ENCODE measurements around the gene ARL4D.

The ARL4D gene

DNA sequence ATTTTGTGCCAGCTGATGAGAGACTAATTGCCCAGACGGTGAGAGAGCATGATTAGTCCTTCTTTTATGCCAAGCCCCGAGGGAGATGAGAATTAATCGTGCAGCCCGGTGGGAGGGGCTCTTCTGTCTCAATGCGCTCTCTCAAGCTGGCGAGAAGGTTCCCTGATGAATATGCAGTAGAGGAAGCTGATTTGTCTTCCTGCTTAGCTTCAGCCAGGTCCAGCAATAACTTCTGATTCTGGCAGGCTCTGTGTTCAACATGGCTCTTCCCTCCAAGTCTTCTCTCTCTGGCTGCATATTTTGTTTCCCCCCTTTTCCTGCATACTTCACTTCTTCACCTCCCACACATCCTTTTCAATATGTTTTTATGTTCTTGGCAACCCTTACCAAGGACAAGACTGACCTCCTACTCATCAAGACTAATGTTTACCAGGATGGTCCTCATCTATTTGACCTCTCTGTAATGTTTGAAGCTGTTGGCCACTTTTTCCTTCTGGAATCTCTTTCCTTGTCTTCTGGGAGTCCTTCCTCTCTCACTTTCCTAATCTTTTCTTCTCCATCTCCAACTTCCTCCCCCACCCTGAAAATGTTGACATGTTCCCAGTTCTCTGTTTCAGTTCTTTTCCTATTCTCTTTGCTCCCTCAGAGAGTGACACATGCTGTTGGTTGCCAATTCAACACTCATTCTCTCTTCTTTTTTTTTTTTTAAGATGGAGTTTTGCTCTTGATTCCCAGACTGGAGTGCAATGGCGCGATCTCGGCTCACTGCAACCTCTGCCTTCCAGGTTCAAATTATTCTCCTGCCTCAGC lies 33.1 kb downstream of the ARL4D start:
- no peak for DNase-seq

DNA sequence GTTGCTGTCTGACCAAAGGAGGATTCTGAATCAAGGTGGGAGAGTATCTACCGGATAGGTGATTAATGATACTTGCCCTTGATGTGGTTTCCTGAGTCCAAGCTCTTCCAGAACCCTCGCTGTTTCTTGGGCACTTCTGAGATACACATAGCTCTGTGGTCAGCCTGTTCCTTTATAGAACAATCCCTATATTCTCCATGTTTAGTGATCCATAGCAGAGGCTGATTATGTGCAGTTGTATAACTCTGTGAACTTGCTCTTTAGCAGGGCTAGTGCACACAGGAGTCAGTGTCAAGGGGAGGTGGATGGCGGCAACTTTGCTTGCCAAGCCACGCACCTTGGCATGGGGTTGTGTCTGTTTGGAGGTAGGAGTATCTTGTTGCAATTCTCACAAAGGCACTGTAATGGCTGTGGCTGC lies 36.1 kb downstream of the ARL4D start:
- DNase-seq = no peak

DNA sequence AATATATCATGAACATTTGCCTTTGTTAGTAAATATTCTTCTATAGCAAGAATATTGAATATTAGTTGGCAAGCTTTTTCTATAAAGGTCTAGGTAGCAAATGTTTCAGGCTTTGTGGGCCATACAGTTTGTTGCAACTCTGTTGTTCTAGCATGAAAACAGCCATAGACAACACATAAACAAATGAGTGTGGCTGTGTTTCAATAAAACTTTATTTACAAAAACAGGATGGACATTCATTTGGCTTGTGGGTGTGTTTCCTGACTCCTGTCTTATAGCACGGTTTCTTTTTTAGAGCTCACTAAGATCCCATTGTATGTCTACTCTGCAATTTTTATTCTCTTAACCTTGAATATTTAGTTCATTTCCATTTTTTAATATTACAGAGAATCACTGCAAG lies 39.0 kb downstream of the ARL4D start:
- DNase-seq = no peak

DNA sequence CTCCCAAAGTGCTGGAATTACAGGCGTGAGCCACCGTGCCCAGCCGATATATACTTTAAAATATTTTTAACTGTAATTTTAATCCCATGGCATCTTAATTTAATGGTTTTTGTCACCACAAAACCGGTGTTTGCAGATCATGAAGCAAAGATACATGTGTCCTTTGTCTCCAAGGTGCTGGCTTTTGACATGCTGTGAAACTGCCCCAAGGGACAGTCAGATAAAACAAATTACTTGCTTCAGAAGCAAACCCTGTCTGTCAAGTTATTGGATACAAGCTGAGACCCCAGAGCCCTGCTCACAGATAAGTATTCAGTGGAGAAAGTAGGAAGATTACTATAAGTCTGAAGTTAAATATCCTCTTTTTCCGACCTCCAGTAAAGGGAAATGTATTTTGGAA lies 39.8 kb downstream of the ARL4D start:
- no peak for DNase-seq

DNA sequence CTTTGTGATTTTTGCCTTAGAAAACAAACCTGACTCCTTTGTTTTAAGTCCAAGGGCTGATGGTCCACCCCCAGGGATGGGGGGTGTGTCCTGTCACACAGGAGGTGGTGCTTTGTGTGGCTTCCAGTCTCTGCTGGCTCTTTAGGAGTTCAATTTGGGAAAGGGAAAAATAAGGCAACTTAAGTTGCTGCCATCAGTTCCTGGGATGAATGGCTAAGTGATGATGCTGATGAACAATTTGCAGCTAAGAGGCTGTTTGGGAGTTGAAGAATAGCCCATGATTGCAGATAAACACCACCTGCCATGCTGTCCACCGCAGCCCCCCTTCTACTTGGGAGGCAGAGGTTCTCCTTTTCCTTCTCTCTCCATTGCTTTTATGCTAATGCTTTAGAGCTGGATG lies 40.2 kb downstream of the ARL4D start:
- no peak for DNase-seq

DNA sequence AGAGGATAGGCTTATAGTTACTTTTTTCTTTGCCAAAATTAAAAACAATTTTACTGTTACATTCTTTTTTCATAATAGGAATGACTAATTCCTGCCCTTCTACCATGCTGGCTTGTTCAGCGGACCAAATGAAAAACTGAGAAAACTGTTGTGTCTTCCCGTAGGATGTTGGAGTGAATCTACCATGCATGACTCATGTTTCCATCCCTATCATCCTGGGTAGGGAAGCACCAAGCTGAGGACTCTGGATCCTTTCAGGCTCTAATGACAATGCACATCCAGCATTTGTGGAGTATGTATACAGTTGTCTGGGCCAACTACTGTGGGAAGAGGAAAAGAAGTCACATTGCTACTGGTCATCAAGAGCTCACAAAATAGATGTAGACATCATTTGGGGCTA lies 43.9 kb downstream of the ARL4D start:
- no peak for DNase-seq

DNA sequence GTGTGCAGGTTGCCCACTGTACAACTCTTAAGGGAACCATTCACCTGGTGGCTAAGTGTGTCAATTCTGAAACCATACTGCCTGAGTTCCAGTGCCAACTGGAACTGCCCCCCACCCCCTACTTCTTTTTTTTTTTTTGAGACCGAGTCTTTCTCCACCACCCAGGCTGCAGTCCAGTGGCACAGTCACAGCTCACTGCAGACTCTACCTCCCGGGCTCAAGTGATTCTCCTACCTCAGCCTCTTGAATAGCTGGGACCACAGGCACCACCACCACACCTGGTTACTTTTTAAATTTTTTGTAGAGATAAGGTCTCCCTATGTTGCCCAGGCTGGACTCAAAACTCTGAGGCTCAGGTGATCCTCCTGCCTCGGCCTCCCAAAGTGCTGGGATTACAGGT lies 44.6 kb downstream of the ARL4D start:
- DNase-seq = no peak

DNA sequence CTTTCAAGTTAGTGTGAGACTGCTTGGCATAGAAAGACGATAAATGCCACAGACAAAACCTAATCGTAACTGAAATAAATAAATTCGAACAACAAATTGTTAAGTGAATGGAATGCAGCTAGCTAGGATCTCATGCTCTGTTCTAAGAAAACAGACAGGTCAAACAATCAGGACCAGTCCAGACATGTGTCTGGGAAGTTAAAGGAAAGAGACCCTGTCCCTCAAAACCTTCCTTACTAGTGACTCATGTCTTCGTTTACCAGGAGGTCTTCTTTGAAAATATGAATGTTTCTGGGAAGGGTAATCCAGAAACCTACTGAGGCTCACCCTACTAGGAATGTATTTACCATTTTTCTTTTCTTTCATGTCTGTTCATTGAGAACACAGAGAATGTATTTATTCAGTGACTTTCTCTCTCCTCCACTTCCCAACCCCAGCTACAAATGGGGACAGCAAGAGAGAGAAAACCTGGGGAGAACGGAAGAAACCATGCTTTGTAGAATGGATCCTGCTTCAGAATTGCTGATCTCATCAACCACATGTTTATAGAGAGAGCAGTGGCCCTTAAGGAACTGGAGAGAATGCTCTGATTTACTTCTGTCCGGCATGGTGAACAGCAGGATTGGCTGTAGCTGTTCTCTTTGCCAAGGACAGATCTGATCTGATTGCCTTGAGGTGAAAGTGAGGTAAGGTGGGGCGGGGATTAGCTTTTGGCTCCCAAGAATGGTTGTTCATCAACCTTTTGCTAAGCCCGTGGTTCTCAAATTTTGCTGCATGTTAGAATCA lies 45.6 kb downstream of the ARL4D start:
- no peak for DNase-seq

DNA sequence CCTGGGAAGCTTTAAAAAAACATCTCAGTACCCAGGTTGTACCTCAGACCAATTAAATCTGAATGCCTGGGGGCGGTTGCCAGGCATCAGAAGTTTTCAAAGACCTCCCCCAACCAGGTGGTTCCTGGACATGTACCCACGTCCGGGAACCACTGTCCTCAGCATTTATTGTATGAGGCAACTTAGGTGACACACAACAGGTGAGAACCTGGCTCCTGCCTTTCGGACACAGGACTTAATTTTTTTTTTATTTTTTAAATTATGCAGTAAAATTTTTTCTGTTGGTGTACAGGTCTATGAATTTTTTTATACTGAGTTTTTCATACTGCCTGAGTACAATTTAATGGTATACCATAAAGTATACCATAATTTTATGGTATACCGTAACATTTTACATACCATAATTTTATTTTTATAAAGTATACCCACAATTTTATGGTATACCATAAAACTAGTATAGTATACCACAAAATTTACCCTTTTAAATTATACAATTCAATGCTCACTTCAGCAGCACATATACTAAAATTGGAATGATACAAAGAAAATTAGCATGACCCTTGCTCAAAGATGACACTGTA lies 46.3 kb downstream of the ARL4D start:
- no peak for DNase-seq

DNA sequence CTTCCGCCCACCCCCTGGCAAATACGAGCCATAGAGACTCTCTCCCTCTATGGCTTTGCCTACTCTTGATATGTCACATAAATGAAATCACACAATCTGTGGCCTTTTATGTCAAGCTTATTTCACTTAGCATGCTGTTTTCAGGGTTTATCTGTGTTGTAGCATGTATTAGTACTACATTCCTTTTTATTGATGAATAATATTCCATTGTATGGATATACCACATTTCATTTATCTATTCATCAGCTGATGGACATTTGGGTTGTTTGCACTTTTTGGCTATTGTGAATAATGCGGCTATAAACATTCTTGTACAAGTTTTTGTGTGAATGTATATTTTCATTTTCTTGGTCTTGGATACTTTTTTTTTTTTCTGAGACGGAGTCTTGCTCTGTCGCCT lies 48.0 kb downstream of the ARL4D start:
- DNase-seq = no peak

DNA sequence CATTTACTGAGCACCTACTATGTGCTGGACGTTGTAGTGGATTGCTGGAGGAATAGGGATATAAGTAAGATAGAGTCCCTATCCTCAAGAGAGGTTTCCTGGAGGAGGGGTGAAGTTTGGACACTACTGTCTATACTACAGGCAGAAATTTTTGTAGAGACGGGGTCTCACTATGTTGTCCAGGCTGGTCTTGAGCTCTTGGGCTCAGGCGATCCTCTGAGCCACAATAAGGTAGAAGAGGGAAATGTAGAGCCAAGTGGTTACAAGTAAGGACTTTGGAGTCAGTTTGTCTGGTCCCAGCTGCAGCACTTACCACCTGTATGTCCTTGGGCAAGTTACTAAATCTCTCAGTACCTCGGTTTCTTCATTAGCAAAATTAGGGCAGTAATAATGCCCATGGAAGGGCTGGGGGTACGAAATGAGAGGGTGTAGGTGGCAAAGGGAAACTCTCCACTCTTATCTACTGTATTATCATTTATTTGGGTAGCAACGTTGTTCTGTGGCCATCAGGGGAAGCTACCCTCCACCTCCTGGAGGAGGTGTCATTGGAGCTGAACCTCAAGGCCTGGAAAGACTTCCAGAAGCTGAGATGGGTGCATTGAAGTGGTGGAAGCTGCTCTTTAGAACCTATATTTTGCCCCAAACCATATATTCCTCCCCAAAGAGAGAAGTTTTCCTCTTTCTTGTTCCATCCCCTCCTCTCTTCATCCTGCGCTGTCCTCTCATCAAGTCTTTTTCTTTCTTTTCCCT lies 50.1 kb downstream of the ARL4D start:
- no peak for DNase-seq

DNA sequence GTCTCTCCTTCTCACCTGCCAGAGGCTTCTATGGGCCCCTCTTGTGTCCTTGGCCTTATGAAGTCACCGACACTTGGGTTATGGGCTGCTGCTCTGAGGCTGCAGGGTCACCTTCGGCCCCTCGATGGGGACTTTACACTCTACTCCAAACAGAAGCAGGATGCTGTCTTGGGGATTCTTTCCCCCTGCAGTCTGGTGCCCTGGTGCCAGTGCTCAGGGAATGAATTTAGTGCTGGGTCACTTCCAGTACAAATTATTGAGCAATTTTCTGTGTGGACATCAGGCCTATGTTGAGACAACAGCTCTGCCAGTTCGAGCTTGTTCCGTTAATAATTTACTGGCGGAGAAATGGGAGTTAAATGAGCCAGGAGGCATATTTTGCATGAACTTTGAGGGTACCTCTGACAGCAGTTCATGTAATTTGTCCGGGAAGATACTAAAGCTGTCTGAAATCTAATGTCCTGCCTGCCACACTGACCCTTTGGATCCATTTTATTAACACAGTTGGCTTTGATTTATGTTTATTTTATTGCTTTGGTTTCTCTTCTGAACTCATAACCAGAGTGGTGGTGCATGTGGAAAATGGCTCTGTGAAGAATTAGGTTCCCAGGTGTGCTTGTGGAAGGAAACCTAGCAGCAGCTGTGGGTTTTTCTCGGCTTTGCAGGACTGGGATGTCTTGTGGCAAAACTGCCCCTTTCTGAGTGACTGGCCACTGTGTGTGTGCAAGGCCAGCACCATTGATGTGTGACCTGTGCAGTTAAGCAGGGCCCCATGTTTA lies 50.9 kb downstream of the ARL4D start:
- no peak for DNase-seq

Data from stimulated activated CD4-positive, alpha-beta T cell treated with anti-CD3 and anti-CD28 coated beads, Interleukin-4, amount 100 ng/mL, for 1 hour (primary cell).